K562 (cell line): ENCODE measurements around the gene TP53I13. TPM values are rescaled to one million over a fixed set of nuclear protein-coding genes. Genes with fewer than 3 reads are reported as not detected.

ENCODE experiments used
- ATAC-seq: fragments of 200-7000 bp; cut with Tn5 transposase; 3 replicates; pipeline ENCODE4 v1.9.1; 2020; ENCODE audit warnings: moderate library complexity
- BruUV-seq: library from RNA; stranded (reverse); fragments of 400-500 nt; replicated peaks from 2 replicates; lab custom pipeline; 2021; lab: Mats Ljungman, UMichigan
- CTCF ChIA-PET: fragments of 300-600 bp; formaldehyde crosslinking; extraction: SDS; loops from one replicate; lab custom pipeline; 2021; ENCODE audit warnings: low intra/inter-chr PET ratio; lab: Yijun Ruan, JAX
- POLR2A ChIA-PET: fragments of 300-600, 350-650 bp; sonication (Branson Sonifier 250); formaldehyde crosslinking; extraction: SDS; loops from one replicate; lab custom pipeline; 2021; ENCODE audit warnings: antibody characterized with exemption, inconsistent platforms; lab: Yijun Ruan, JAX
- DNase-seq, 4 experiments: peaks; one replicate each; pipeline versions ENCODE4 v3.0.0 to v3.0.0-alpha.2; 2011 to 2018; ENCODE audit warnings: low spot score in 3 of 4, mixed read lengths in 3 of 4; ENCODE audit errors: extremely low read depth in 1 of 4
- FAIRE-seq: peaks from 2 replicates; lab custom pipeline; 2011; peaks lifted over from hg19 to GRCh38; lab: Jason Lieb, UNC
- H2AFZ ChIP-seq: 2 replicates; pipeline ENCODE4 v1.6.0; 2011; ENCODE audit warnings: low read depth, low read length, control low read depth, inconsistent platforms
- H3K27ac ChIP-seq: fragments of 200-600 bp; 3 replicates; pipeline ENCODE4 v1.8.0; 2011; ENCODE audit warnings: low read depth, mild to moderate bottlenecking, control low read depth, inconsistent platforms, low read length, moderate library complexity, mixed read lengths; ENCODE audit errors: extremely low read depth
- H3K27me3 ChIP-seq, 2 experiments: fragments of 300-600 bp in 1 of 2; 2 replicates in 1 of 2; 3 replicates in 1 of 2; pipeline versions ENCODE4 v1.6.0 to v1.8.0; 2011; ENCODE audit warnings: inconsistent platforms in 2 of 2, low read length in 2 of 2, mild to moderate bottlenecking in 1 of 2, mixed read lengths in 1 of 2, moderate library complexity in 1 of 2; ENCODE audit not compliant: control insufficient read depth in 2 of 2, insufficient read depth in 2 of 2
- H3K36me3 ChIP-seq: fragments of 300-600 bp; 3 replicates; pipeline ENCODE4 v1.8.0; 2011; ENCODE audit warnings: mild to moderate bottlenecking, low read length, inconsistent platforms; ENCODE audit not compliant: control insufficient read depth, insufficient read depth
- H3K4me1 ChIP-seq, 2 experiments: fragments of 200-600 bp in 1 of 2; replicated peaks in 1 of 2; 2 replicates in 1 of 2; 3 replicates in 1 of 2; pipeline versions ENCODE4 v1.5.1 to v1.8.0; 2011; ENCODE audit warnings: inconsistent platforms in 2 of 2, low read length in 2 of 2, mild to moderate bottlenecking in 1 of 2, mixed read lengths in 1 of 2, moderate library complexity in 1 of 2; ENCODE audit not compliant: control insufficient read depth in 2 of 2, insufficient read depth in 2 of 2
- H3K4me2 ChIP-seq: 2 replicates; pipeline ENCODE4 v1.6.1; 2011; ENCODE audit warnings: low read length, control low read depth, inconsistent platforms, mixed read lengths; ENCODE audit not compliant: insufficient read depth
- H3K4me3 ChIP-seq: fragments of 200-600 bp; sonication (generic), shearing (Covaris generic); 2 replicates; pipeline ENCODE4 v1.5.1; 2016; ENCODE audit warnings: control low read depth, inconsistent platforms
- H3K79me2 ChIP-seq: fragments of 200-600 bp; 3 replicates; pipeline ENCODE4 v1.8.0; 2011; ENCODE audit warnings: low read length, inconsistent platforms; ENCODE audit not compliant: control insufficient read depth, insufficient read depth
- H3K9ac ChIP-seq, 2 experiments: 2 replicates each; pipeline versions ENCODE4 v1.6.0 to v1.6.1; 2011; ENCODE audit warnings: low read depth in 2 of 2, low read length in 2 of 2, control low read depth in 1 of 2, inconsistent platforms in 1 of 2, mild to moderate bottlenecking in 1 of 2, mixed read lengths in 1 of 2; ENCODE audit not compliant: insufficient read depth in 1 of 2
- H3K9me1 ChIP-seq: one replicate; pipeline ENCODE4 v1.6.0; 2011; ENCODE audit warnings: inconsistent platforms, mild to moderate bottlenecking, low read length, moderate library complexity; ENCODE audit not compliant: control insufficient read depth, insufficient read depth
- H3K9me3 ChIP-seq: replicated peaks from 2 replicates; pipeline ENCODE4 v1.5.1; 2011; ENCODE audit warnings: low read depth, low read length, inconsistent platforms; ENCODE audit not compliant: control insufficient read depth, insufficient read depth
- H4K20me1 ChIP-seq: replicated peaks from 2 replicates; pipeline ENCODE4 v1.6.1; 2011; ENCODE audit warnings: low read length, inconsistent platforms, mixed read lengths; ENCODE audit not compliant: control insufficient read depth, insufficient read depth
- CBFA2T3 ChIP-seq: fragments of 450-650 bp; IDR thresholded peaks from 2 replicates; pipeline ENCODE4 v1.6.1; 2017
- CBX1 ChIP-seq: sonication (generic); IDR thresholded peaks from 2 replicates; pipeline ENCODE4 v1.6.1; 2016; ENCODE audit warnings: antibody characterized with exemption, low read depth, mild to moderate bottlenecking
- DPF2 ChIP-seq: fragments of 450-650 bp; IDR thresholded peaks from 2 replicates; pipeline ENCODE4 v1.6.1; 2016
- FOXA1 ChIP-seq: fragments of 450-650 bp; IDR thresholded peaks from 2 replicates; pipeline ENCODE4 v1.6.1; 2016; ENCODE audit warnings: mild to moderate bottlenecking, borderline replicate concordance
- HDGF ChIP-seq: fragments of 450-650 bp; IDR thresholded peaks from 2 replicates; pipeline ENCODE4 v1.6.1; 2016
- MAFK ChIP-seq: IDR thresholded peaks from 2 replicates; pipeline ENCODE4 v1.6.1; 2011; ENCODE audit warnings: low read length, improper control_type of control experiment
- PRDM10 ChIP-seq: fragments of 450-650 bp; IDR thresholded peaks from 2 replicates; pipeline ENCODE4 v1.6.1; 2018; ENCODE audit not compliant: partially characterized antibody
- SREBF2 ChIP-seq: sonication (generic); formaldehyde crosslinking; IDR thresholded peaks from 2 replicates; pipeline ENCODE4 v1.4.0; 2020; ENCODE audit warnings: mild to moderate bottlenecking, missing genetic modification reagents
- USF1 ChIP-seq: sonication (generic); formaldehyde crosslinking; IDR thresholded peaks from 2 replicates; pipeline ENCODE4 v1.9.0; 2022; ENCODE audit warnings: mild to moderate bottlenecking, missing genetic modification reagents
- ZNF830 ChIP-seq: fragments of 250-450 bp; sonication (Bioruptor Pico); IDR thresholded peaks from 2 replicates; pipeline ENCODE4 v1.5.0; 2021; ENCODE audit warnings: mild to moderate bottlenecking
- WGBS: fragments of 100-300 bp; shearing (Covaris generic); methylation state at CpG from one replicate; pipeline ENCODE4 v1.1.6; 2016; ENCODE audit warnings: low coverage, mixed read lengths; ENCODE audit not compliant: insufficient coverage; ENCODE audit errors: missing lambda C conversion rate; 5-methylcytosine and 5-hydroxymethylcytosine counted together
- in situ Hi-C: fragments of 300-500 bp; cut with MboI; formaldehyde crosslinking; loops from 4 replicates; pipeline ENCODE4 v1.15.0; 2018; ENCODE audit warnings: inconsistent platforms, mixed read lengths
- intact Hi-C: fragments of 100-400 bp; cut with micrococcal nuclease; formaldehyde crosslinking; loops from 2 replicates; pipeline ENCODE4 v1.14.2; 2022
- polyA plus RNA-seq, 8 experiments: library from polyadenylated mRNA; depleted of rRNA in 4 of 8; stranded (reverse) in 5 of 8; unstranded in 3 of 8; fragments of >200 nt; fragmentation: Nextera tagmentation in 2 of 8; fragmentation: Illumina TruSeq in 1 of 8; extraction: Ambion mirVana in 2 of 8; extraction: Trizol in 1 of 8; gene quantifications; 2 replicates each; pipeline versions ENCODE4 v1.2.1 to v1.2.3, GENCODE V29; 2011 to 2014; ENCODE audit warnings: inconsistent platforms in 1 of 8, missing spikeins in 1 of 8
- total RNA-seq, 7 experiments: library from RNA; depleted of rRNA in 6 of 7; stranded (reverse); fragments of >200 nt in 6 of 7; fragmentation: Illumina TruSeq in 2 of 7; extraction: Trizol in 2 of 7; gene quantifications; 2 replicates each; pipeline versions ENCODE4 v1.2.1 to v1.2.3, GENCODE V29; 2011 to 2021; ENCODE audit warnings: low replicate concordance in 1 of 7

TP53I13 gene
- total and polyA plus RNA-seq, 9 of the 15 experiments (the other 6 are each of a cell fraction or from before 2014, with no cell fraction given), result 0.08 to 28.3 (median 9.1) TPM

- TF ChIP-seq CBX1, result peak; percentile 20; the same call in 1 of the 2 replicates
Measured at GRCh38 chr17:29567554-29568330, 759 bp upstream of the TP53I13 start (continued).

DNA sequence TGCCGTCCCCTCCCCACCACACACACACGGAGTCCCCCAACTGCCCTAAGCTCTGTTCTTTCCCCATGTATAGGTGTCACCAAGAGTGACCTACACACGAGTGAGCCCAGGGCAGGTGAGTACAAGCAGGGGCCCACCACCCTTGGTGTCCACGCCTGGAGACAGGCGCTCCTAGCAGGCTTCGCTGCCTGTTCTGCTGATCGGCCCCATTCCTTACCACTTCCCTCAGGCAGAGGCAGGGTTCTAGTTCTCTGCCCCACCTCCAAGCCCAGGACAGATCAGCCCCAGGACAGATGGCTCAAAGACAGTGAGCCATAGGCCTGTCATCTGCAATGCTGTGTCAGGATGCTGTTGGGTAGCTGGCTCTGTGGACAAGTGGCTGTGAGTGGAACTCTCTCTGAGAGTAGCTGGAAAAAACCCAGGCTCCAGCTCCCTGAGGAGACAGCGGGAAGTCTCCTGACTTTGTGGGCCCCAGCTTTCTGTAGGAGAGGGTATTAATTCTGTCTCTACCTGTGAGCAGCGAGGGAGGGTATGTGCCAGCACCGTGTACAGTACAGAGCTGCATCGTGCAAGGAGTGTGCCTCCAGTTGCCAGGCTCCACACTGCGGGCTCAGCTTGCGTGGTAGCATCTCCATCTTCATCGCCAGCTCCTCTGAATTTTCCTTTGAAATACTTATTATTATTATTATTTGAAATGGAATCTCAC lies 897 bp downstream of the TP53I13 start:
- ATAC-seq, result peak; percentile 2; the same call in 2 of the 3 replicates
- ChIA-PET POLR2A (no interaction called here), CTCF (no interaction called here)
- peak; percentile 67 for FAIRE-seq
- Histone ChIP-seq H3K9ac (peak overlapping the region; percentile 66 to 96), H3K27me3 (no peaks in the 10 kb centered on the region), H3K36me3 (peaks cover 13% of the 10 kb centered on the region; the same call in 2 of the 3 replicates), H3K27ac (no peak overlapping the region; the same call in 2 of the 3 replicates), H2AFZ (peak overlapping the region; percentile 91), H3K4me1 (peaks cover 3 to 61% of the 10 kb centered on the region in 2 experiments; a peak in 4 of 5 replicates), H3K4me3 (peak overlapping the region; percentile 57), H3K9me1 (peaks cover 3% of the 10 kb centered on the region), H4K20me1 (no peaks in the 10 kb centered on the region), H3K79me2 (no peaks in the 10 kb centered on the region), H3K9me3 (no peaks in the 10 kb centered on the region), H3K4me2 (peak overlapping the region; percentile 79)
- peak in 1 of 4 experiments; percentile 36 for DNase-seq
- BruUV-seq, result TSS peak; percentile 40
- 70% methylated on average over 13 of the region's 14 CpGs for WGBS
- in situ Hi-C loops (no loop called here), intact Hi-C loops (no loop called here)
- TF ChIP-seq DPF2 (no peak), ZNF830 (CRISPR knock-in tag) (no peak), SREBF2 (CRISPR knock-in tag) (no peak), FOXA1 (no peak), MAFK (no peak), HDGF (0 out of 2 replicates have a peak, but pooled peaks have one; percentile 49), CBFA2T3 (no peak), PRDM10 (no peak), USF1 (CRISPR knock-in tag) (no peak)
